ENCODE results near the gene ARL15.

ARL15 gene

DNA sequence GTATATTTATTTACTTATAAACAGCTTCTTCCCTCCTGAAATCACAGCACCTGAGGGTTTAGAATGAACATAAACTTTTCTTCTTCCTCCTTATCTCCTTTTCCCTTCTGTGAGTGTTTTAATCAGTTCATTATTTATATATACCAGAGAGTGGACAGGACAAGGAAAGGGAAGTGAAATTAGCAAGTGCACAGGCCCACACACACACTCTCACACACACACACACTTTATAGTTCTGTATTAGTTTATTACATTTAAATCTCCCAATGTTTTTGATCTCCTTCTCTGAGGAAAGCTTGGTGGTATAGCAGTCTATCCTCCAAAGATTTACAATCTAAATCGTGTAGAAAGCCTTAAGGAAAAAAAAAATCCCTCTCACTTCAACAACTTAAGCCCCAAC is 396.4 kb downstream of the ARL15 start:
- DNase-seq (ENCODE audit: low read depth) = no peak
- TF ChIP-seq CTCF (IDR thresholded peaks at IDR 0.05; ENCODE audit: insufficient read depth, low read depth, low read length, missing control alignments) = no peak
- H3K4me3 ChIP-seq (ENCODE audit: low read depth, low read length) = no peak overlapping the region

GRCh38 chr5:53908757-53909156 is 401.6 kb downstream of the ARL15 start:
- TF ChIP-seq CTCF (IDR thresholded peaks at IDR 0.05; ENCODE audit: insufficient read depth, low read depth, low read length, missing control alignments) = no peak
- H3K4me3 ChIP-seq (ENCODE audit: low read depth, low read length) = no peak overlapping the region
- DNase-seq (ENCODE audit: low read depth) = no peak

- no peak for TF ChIP-seq CTCF (IDR thresholded peaks at IDR 0.05; ENCODE audit: insufficient read depth, low read depth, low read length, missing control alignments)
- DNase-seq (ENCODE audit: low read depth) = no peak
- no peak overlapping the region for H3K4me3 ChIP-seq (ENCODE audit: low read depth, low read length)
Measured at GRCh38 chr5:53907827-53908226, 402.5 kb downstream of the ARL15 start.

GRCh38 chr5:53906736-53907135 is 403.6 kb downstream of the ARL15 start:
- no peak for TF ChIP-seq CTCF (IDR thresholded peaks at IDR 0.05; ENCODE audit: insufficient read depth, low read depth, low read length, missing control alignments)
- DNase-seq (ENCODE audit: low read depth) = no peak
- no peak overlapping the region for H3K4me3 ChIP-seq (ENCODE audit: low read depth, low read length)

DNA sequence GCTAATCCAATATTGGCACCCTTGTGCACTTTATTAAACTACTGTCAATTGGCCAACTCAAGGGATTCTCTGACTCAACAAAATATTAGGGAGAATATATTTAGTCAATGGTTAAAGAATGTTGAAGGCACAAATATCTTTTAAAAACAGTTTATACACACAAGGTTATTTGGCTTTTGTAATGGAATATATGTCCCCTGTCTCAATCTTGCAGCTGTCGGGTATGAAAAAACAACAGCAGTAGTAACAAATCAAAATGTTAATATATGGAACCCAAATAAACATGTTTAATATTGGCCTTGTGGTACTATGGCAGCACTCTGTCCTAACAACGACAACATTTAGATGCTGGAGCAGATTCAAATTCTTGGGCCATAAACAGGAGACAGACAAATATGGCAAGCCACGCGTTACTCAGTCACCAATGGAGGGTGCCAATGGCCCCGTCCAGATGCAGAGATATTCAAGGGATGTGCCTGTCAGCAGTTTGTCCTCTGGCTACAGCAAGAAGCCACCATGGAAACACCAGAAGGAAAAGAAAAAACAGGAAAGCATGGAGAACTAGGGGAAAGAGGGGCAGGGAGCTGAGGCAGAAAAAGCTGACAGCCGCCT is 408.0 kb downstream of the ARL15 start:
- no peak for DNase-seq (ENCODE audit: low read depth)
- no peak overlapping the region for H3K4me3 ChIP-seq (ENCODE audit: low read depth, low read length)
- no peak for TF ChIP-seq CTCF (IDR thresholded peaks at IDR 0.05; ENCODE audit: insufficient read depth, low read depth, low read length, missing control alignments)

DNA sequence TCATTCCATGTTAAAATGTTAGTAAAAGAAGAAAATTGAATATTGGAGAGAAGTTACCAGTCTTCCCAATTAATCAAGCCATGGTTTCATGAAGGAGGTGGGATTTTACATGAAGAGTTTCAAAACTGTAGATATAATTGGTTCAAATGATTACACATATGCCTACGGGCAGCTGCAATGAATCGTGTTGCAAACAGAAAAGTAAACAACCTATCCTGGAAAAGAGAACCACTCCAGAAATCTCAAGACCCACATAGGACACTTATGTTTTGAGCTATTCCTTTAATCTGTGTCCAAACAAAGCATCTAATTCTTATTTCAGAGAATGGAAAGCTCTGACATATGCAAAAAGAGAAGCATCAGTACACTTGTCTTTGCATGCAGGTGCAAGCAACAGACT is 409.7 kb downstream of the ARL15 start:
- no peak overlapping the region for H3K4me3 ChIP-seq (ENCODE audit: low read depth, low read length)
- TF ChIP-seq CTCF (IDR thresholded peaks at IDR 0.05; ENCODE audit: insufficient read depth, low read depth, low read length, missing control alignments) = no peak
- DNase-seq (ENCODE audit: low read depth) = no peak

DNA sequence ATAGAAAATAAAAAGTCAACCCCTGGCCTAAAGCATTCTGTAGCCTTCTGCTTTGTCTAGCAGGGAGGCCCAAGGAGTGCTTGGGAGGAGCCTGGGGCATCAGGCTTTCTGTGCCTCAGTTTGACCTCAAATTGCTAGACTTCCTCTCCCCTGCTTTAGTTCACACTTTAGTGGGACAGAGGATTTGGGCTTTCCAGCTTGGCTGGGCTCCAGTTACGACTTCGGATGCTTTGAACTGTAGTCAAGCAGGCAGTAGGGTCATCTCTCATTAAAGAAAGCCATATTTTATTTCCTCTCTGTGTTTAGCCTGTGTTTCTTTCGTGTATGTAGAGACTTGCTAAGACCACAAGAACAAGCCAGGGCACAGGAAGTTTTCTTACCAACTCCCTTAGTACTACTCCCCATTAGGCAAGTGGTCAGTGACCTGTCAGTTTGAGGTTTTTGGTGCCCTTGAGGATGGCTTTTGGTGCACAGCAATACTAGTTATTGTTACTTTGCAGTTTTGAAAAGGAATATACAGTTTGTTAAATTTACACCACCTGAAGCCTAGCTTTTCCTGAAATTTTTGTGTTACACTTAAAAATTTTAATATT is 415.2 kb downstream of the ARL15 start:
- no peak overlapping the region for H3K4me3 ChIP-seq (ENCODE audit: low read depth, low read length)
- no peak for DNase-seq (ENCODE audit: low read depth)
- no peak for TF ChIP-seq CTCF (IDR thresholded peaks at IDR 0.05; ENCODE audit: insufficient read depth, low read depth, low read length, missing control alignments)

Data from GM12865 (cell line).